HAP-1 (cell line): ENCODE measurements around the gene FAM107B.
"Not testable (repeated sequence)": the region's sequence is repeated elsewhere in the genome, so short reads cannot be mapped to it uniquely, and the experiment has no call there.

Experiments
- DNase-seq, 2 experiments: peaks; one replicate each; pipeline ENCODE4 v3.0.0-alpha.2; 2016 to 2020; ENCODE audit warnings: low spot score in 2 of 2
- H3K27me3 ChIP-seq: fragments of 250-450 bp; sonication (Bioruptor Pico); 2 replicates; pipeline ENCODE4 v1.5.1; 2020; ENCODE audit warnings: low read depth, mild to moderate bottlenecking, moderate library complexity
- H3K36me3 ChIP-seq: fragments of 250-450 bp; sonication (Bioruptor Pico); replicated peaks from 2 replicates; pipeline ENCODE4 v1.5.1; 2020; ENCODE audit warnings: mild to moderate bottlenecking
- H3K4me1 ChIP-seq: fragments of 250-450 bp; sonication (Bioruptor Pico); 2 replicates; pipeline ENCODE4 v1.5.1; 2020; ENCODE audit warnings: mild to moderate bottlenecking
- H3K4me3 ChIP-seq: fragments of 250-450 bp; sonication (Bioruptor Pico); 2 replicates; pipeline ENCODE4 v1.5.1; 2020; ENCODE audit warnings: mild to moderate bottlenecking, moderate library complexity
- H3K9me3 ChIP-seq: fragments of 250-450 bp; sonication (Bioruptor Pico); 2 replicates; pipeline ENCODE4 v1.5.1; 2020; ENCODE audit warnings: mild to moderate bottlenecking, moderate library complexity
- in situ Hi-C: fragments of 300-500 bp; cut with MboI; formaldehyde crosslinking; loops from 3 replicates; pipeline ENCODE4 v1.14.3; 2020; ENCODE audit warnings: low sequenced_read_pairs, inconsistent platforms, mixed read lengths

FAM107B gene

GRCh38 chr10:14703631-14704001 lies 71.1 kb downstream of the FAM107B start:
- no peaks in the 10 kb centered on the region for H3K9me3 ChIP-seq
- H3K27me3 ChIP-seq = no peaks in the 10 kb centered on the region
- in situ Hi-C loops = no loop called here
- H3K36me3 ChIP-seq = no peaks in the 10 kb centered on the region
- no peaks in the 10 kb centered on the region for H3K4me1 ChIP-seq
- no peak overlapping the region for H3K4me3 ChIP-seq
- no peak for DNase-seq

DNA sequence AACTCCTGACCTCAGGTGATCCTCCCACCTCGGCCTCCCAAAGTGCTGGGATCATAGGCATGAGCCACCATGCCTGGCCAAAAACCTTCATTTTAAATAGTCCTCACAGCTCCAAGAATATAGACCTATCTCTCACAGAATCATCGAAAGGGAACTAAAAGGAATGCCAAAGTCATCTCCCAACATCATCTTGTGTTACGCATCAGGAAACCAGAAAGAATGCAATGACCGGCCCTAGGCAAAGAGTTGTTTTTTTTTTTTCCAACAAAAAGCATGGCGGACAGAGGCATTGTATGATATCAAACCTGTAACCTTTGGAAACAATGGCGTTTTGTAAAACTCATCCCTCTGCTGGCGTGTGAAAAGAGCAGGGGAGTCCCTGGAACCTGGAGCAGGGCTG lies 73.2 kb downstream of the FAM107B start:
- DNase-seq = no peak
- H3K4me3 ChIP-seq = no peak overlapping the region
- H3K36me3 ChIP-seq = no peaks in the 10 kb centered on the region
- no peaks in the 10 kb centered on the region for H3K4me1 ChIP-seq
- H3K27me3 ChIP-seq = no peaks in the 10 kb centered on the region
- no peaks in the 10 kb centered on the region for H3K9me3 ChIP-seq
- in situ Hi-C loops = no loop called here

GRCh38 chr10:14700546-14700945 lies 74.2 kb downstream of the FAM107B start:
- in situ Hi-C loops = no loop called here
- DNase-seq = no peak
- H3K27me3 ChIP-seq = no peaks in the 10 kb centered on the region
- H3K9me3 ChIP-seq = no peaks in the 10 kb centered on the region
- no peak overlapping the region for H3K4me3 ChIP-seq
- no peaks in the 10 kb centered on the region for H3K4me1 ChIP-seq
- no peaks in the 10 kb centered on the region for H3K36me3 ChIP-seq

DNA sequence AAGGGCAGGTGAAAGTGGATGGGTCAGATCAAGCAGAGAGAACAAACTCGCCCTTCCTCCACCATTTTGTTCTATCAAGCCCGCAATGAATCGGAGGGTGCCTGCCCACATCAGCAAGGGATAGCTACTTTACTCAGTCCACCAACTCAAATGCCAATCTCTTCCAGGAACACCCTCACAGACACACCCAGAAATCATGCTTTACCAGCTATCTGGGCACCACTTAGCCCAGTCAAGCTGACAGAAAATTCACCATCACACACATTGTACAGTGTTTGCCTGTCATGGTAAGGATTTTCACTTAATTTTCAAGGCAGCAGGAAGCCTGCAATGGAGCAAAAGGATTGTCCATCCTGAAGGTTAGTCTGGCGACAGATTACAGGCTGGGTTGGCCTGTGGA lies 75.2 kb downstream of the FAM107B start:
- H3K4me1 ChIP-seq = no peaks in the 10 kb centered on the region
- 0 out of 2 replicates have a peak, but pooled peaks cover 4% of the 10 kb centered on the region for H3K27me3 ChIP-seq
- H3K4me3 ChIP-seq = no peak overlapping the region
- H3K9me3 ChIP-seq = no peaks in the 10 kb centered on the region
- no peaks in the 10 kb centered on the region for H3K36me3 ChIP-seq
- in situ Hi-C loops = no loop called here
- DNase-seq = no peak

DNA sequence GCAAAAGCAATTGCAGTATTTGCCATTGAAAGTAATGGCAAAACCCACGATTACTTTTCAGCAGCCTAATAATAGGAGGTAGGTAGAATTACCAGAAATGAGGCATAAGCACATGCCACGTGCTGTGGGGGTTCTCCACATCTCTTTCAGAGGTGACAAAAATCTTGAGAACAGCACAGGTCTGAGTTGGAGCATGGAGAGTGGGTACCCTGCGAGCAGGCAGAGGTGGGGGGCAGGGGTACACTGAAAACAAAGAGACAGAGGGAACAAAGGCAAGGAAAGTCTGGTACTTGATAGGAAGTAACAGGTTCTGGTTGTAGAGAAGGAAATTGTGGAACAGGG lies 75.9 kb downstream of the FAM107B start:
- no peak overlapping the region for H3K4me3 ChIP-seq

DNA sequence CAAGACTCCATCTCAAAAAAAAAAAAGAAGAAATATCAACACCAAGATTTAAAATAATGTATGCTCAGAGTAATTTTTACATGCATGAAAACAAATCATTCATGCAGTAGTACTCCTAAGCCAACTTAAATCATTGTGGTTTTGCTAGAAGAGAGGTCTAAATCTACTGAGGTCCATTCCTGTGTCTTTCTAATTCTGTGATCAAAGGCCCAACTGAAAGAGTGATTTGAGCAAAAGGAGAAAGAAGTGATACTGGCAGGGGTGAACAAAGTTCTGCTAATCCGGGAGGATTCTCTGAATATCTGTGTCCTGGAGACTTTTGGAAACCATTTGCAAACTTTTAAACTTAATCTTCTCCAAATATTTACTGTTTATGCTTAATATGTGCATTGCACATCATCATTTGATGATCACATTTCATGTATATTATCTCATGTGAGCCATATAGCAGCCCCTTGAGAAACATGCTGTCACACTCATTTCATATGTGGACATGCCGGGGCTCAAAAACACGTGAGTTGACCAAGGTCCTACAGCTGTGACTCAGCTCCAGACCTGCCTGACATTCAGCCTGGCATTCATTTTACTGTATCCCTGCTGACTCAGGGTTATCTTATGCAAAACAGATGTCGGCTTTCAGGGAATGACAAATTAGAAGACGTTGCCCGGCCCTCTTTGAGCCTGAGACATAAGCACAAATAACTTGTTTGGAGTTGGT lies 76.4 kb downstream of the FAM107B start:
- Histone ChIP-seq H3K27me3 (0 out of 2 replicates have a peak, but pooled peaks cover 4% of the 10 kb centered on the region), H3K9me3 (no peaks in the 10 kb centered on the region), H3K4me3 (no peak overlapping the region), H3K36me3 (no peaks in the 10 kb centered on the region), H3K4me1 (no peaks in the 10 kb centered on the region)
- no peak for DNase-seq
- in situ Hi-C loops = no loop called here

More for the DNA sequence above, 75.9 kb downstream of the FAM107B start:
- in situ Hi-C loops = no loop called here
- Histone ChIP-seq H3K9me3 (no peaks in the 10 kb centered on the region), H3K27me3 (0 out of 2 replicates have a peak, but pooled peaks cover 4% of the 10 kb centered on the region), H3K4me1 (no peaks in the 10 kb centered on the region), H3K36me3 (no peaks in the 10 kb centered on the region)
- DNase-seq = no peak

DNA sequence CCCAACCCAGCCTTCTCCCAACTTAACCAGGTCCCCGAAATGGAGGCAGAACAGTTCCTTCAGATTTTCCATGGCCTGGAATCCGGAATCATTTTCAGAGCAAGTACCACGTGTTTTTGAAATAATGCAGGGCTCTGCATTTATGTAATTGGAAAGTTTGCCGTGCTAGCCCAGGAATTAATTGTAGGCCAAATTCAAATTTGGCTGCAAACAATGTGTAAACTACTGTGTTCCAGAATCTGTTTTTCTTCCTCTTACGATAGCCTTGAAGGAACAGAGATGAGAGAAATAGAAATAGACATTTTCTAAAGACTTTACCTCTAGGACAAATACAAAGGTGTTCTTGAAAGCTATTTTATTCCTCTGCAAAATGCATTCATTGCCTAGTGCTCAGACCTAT lies 77.4 kb downstream of the FAM107B start:
- Histone ChIP-seq H3K27me3 (0 out of 2 replicates have a peak, but pooled peaks cover 4% of the 10 kb centered on the region), H3K36me3 (no peaks in the 10 kb centered on the region), H3K4me1 (no peaks in the 10 kb centered on the region), H3K4me3 (no peak overlapping the region), H3K9me3 (no peaks in the 10 kb centered on the region)
- DNase-seq = no peak
- in situ Hi-C loops = no loop called here

DNA sequence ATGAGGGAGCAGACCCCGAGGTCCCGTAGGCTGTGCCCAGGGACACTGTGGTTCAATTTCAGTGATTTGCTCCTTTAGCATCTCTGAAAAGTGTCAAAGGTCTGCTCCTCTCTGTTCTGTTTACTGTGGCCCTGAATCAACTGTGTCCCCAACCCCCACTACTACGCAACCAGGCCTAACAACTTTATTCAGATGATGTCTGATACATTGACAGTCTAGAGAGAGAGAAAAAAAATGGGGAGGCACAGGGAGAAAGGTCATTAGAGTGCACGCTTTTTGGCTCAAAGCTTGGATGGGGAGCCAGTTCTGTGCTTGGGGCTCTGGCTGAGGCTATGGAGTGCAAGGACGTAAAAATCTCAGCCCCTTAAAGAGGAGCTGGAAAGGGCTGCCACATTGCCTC lies 77.9 kb downstream of the FAM107B start:
- H3K9me3 ChIP-seq = no peaks in the 10 kb centered on the region
- no peak overlapping the region for H3K4me3 ChIP-seq
- 0 out of 2 replicates have a peak, but pooled peaks cover 4% of the 10 kb centered on the region for H3K27me3 ChIP-seq
- no peak for DNase-seq
- no peaks in the 10 kb centered on the region for H3K36me3 ChIP-seq
- in situ Hi-C loops = no loop called here
- no peaks in the 10 kb centered on the region for H3K4me1 ChIP-seq

DNA sequence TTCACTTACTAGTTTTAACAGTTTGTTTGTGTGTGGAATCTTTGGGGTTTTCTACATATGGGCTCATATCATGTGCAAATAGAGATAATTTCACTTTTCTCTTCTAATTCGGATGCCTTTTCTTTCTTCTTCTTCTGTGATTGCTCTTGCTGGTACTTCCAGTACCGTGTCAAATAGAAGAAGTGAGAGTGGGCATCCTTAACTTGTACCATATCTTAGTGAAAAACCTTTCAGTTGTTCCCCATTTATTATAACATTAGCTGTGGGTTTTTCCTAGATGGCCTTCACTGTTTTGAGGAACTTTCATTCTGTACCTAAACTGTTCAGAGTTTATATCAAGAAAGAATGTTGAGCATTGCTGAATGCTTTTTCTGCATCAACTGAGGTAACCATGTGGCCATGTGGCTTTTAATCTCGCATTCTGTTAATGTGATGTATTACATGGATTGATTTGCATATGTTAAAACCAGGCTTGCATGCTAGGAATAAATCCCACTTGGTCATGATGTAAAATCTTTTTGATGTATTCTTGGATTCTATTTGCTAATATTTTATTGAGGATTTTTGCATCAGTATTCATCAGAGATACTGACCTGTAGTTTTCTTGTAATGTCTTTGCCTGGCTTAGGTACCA lies 78.7 kb downstream of the FAM107B start:
- Histone ChIP-seq H3K4me1 (no peaks in the 10 kb centered on the region), H3K4me3 (no peak overlapping the region), H3K27me3 (0 out of 2 replicates have a peak, but pooled peaks cover 4% of the 10 kb centered on the region), H3K9me3 (no peaks in the 10 kb centered on the region), H3K36me3 (no peaks in the 10 kb centered on the region)
- DNase-seq = no peak
- in situ Hi-C loops = no loop called here

DNA sequence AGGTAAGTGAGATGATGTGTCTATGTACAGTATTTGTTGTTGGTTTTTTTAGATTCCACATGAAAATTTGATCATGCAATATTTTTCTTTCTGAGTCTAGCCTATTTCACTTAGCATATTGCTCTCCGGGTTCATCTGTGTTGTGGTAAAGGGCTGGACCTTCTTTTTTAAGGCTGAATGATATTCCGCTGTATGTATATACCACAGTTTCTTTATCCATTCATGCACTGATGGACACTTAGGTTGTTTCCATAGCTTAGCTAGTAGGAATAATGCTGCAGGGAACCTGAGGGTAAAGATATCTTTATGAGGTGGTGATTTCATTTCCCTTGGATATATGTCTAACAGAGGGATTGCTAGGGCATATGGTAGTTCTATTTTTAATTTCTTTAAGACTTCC lies 80.8 kb downstream of the FAM107B start:
- Histone ChIP-seq H3K4me1 (no peaks in the 10 kb centered on the region), H3K27me3 (0 out of 2 replicates have a peak, but pooled peaks cover 4% of the 10 kb centered on the region), H3K9me3 (no peaks in the 10 kb centered on the region), H3K4me3 (no peak overlapping the region), H3K36me3 (no peaks in the 10 kb centered on the region)
- no peak for DNase-seq
- in situ Hi-C loops = no loop called here

DNA sequence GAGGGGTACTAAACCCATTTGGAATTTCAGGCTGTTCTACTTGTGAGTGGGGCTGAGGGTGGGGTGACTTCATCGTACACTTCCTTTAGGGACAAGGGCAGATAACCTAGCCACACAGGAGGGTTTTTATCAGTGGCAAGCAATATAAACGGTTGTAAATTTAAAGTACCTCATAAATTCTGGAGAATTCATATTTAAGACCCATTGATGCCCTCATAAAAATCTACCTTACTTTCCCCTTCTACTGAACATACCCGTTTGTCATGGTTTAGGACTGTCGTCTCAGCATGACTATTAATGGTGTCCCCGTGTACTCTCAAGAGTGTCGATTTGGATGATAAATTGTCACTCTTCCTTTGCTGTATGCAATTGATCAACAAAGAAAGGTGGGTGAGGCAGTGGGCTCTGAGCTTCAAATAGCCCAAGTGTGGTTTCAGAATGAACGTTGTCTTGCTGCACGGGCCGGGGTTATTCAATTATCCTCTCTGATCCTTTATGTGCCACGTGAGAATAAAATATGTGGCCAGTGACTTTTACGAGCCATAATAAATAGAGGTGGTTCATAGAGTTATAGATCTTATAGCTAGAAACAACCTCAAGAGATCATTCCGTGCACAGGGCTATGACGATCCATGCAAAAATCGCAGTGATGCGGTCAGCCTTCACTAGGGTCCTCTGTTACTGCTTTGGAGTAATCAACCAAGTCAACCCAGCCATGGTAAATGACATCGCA lies 82.2 kb downstream of the FAM107B start:
- H3K4me3 ChIP-seq = no peak overlapping the region
- H3K9me3 ChIP-seq = no peaks in the 10 kb centered on the region
- no peak for DNase-seq
- H3K27me3 ChIP-seq = 0 out of 2 replicates have a peak, but pooled peaks cover 4% of the 10 kb centered on the region
- in situ Hi-C loops = no loop called here
- no peaks in the 10 kb centered on the region for H3K36me3 ChIP-seq
- no peaks in the 10 kb centered on the region for H3K4me1 ChIP-seq

DNA sequence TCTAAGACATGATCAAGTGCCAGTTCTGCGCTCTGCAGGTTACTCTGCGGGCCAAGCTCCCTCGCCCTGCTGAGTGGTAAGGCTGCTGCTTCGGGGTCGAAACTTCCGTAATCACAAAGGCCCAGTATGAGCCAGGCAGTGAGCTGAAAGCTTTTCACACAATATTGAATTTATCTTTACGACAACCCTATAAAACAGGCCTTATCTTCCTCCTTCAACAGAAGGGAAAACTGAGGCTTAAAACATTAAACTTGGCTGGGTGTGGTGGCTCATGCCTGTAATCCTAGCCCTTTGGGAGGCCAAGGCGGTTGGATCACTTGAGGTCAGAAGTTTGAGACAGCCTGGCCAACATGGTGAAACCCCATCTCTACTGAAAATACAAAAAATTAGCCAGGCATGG lies 83.3 kb downstream of the FAM107B start:
- in situ Hi-C loops = no loop called here
- no peaks in the 10 kb centered on the region for H3K4me1 ChIP-seq
- H3K4me3 ChIP-seq = no peak overlapping the region
- DNase-seq = no peak
- no peaks in the 10 kb centered on the region for H3K36me3 ChIP-seq
- H3K27me3 ChIP-seq = 0 out of 2 replicates have a peak, but pooled peaks cover 4% of the 10 kb centered on the region
- H3K9me3 ChIP-seq = no peaks in the 10 kb centered on the region

DNA sequence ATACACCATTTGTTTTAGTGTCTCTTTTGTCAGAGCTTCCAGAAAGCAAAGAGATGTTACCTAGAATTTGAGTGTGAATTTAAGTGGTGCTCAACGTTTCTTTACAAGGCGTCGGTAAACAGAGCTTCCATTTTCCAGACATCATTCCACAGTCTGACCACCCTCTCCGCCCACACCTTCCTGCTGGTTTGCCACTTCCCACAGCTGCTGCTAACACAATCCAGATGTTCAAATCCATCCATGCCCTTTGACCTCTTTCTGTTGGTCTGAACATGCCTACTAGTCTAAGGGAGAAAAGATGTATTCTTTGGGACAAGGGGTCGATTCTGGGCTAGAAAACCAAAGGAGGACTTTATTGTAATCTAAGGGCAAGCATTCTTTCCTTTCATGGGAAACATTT lies 86.1 kb downstream of the FAM107B start:
- in situ Hi-C loops = no loop called here
- no peak overlapping the region for H3K4me3 ChIP-seq
- no peaks in the 10 kb centered on the region for H3K36me3 ChIP-seq
- H3K9me3 ChIP-seq = no peaks in the 10 kb centered on the region
- H3K27me3 ChIP-seq = no peaks in the 10 kb centered on the region
- H3K4me1 ChIP-seq = no peaks in the 10 kb centered on the region
- no peak for DNase-seq

DNA sequence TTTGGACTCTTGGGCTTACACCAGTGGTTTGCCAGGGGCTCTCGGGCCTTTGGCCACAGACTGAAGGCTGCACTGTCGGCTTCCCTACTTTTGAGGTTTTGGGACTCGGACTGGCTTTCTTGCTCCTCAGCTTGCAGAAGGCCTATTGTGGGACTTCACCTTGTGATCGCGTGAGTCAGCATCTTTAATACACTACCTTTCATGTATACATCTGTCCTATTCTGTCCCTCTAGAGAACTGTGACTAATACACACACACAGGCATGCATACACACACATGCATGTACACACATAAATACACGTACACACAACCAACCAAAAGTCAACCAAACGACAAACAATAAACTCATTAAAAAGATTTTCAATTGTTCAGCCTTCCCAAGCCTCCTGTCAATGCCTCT lies 86.5 kb downstream of the FAM107B start:
- in situ Hi-C loops, H3K27me3 ChIP-seq, H3K4me1 ChIP-seq, H3K36me3 ChIP-seq, H3K9me3 ChIP-seq, H3K4me3 ChIP-seq, DNase-seq: not testable (repeated sequence)
